ENCODE results near the gene MTFP1. TPM values are rescaled to one million over a fixed set of nuclear protein-coding genes. Genes with fewer than 3 reads are reported as not detected.

Gene MTFP1
- total and polyA plus RNA-seq, 9 of the 15 experiments (the other 6 are each of a cell fraction or from before 2014, with no cell fraction given), result 10.7 to 52.0 (median 30.1) TPM

- TF ChIP-seq FOXM1 (IDR thresholded peaks at IDR 0.05; ENCODE audit: low read depth) (peak; percentile 31; the same call in 1 of the 2 replicates), FOXM1 (CRISPR knock-in tag; IDR thresholded peaks at IDR 0.05; ENCODE audit: low read depth) (no peak), ETV1 (tag; conservative IDR thresholded peaks at IDR 0.05; ENCODE audit: low read depth) (peak; percentile 18; the same call in 1 of the 2 replicates), PHF21A (IDR thresholded peaks at IDR 0.05; ENCODE audit: borderline replicate concordance, low read depth) (no peak; the same call in 1 of the 2 replicates), GABPB1 (CRISPR knock-in tag; IDR thresholded peaks at IDR 0.05) (peak; percentile 63; the same call in 1 of the 2 replicates), NCOA6 (IDR thresholded peaks at IDR 0.05) (no peak), SOX6 (IDR thresholded peaks at IDR 0.05) (0 out of 2 replicates have a peak, but pooled peaks have one; percentile 33), ZNF699 (CRISPR knock-in tag; IDR thresholded peaks at IDR 0.05; ENCODE audit: insufficient replicate concordance) (no peak), GTF2B (IDR thresholded peaks at IDR 0.05; ENCODE audit: extremely low read depth, insufficient read length) (no peak), HCFC1 (IDR thresholded peaks at IDR 0.05; ENCODE audit: low read depth, low read length) (peak; percentile 87), NFYB (IDR thresholded peaks at IDR 0.05; ENCODE audit: extremely low read depth, insufficient read length) (peak; percentile 57), TCF7L2 (IDR thresholded peaks at IDR 0.05; ENCODE audit: low read depth, low read length) (no peak), ZNF512 (tag; IDR thresholded peaks at IDR 0.05) (no peak), ZFP36 (IDR thresholded peaks at IDR 0.05; ENCODE audit: low read depth, low read length, partially characterized antibody) (peak; percentile 27), SIN3A (IDR thresholded peaks at IDR 0.05; ENCODE audit: borderline replicate concordance in 2 of 2, control insufficient read depth in 1 of 2, low read depth in 2 of 2, low read length in 2 of 2) (peak; percentile 44 to 47; a peak in 1 of 4 replicates), POLR2B (IDR thresholded peaks at IDR 0.05; ENCODE audit: low read depth, partially characterized antibody) (no peak), HDAC2 (IDR thresholded peaks at IDR 0.05) (no peak), CBX5 (IDR thresholded peaks at IDR 0.05; ENCODE audit: borderline replicate concordance, low read depth) (no peak), JUND (IDR thresholded peaks at IDR 0.05; ENCODE audit: borderline replicate concordance, low read depth, low read length) (0 out of 2 replicates have a peak, but pooled peaks have one; percentile 47), JUND (tag; IDR thresholded peaks at IDR 0.05; ENCODE audit: borderline replicate concordance, low read depth, low read length) (no peak; the same call in 2 of the 3 replicates)
- TF ChIP-seq, protein P1, sequence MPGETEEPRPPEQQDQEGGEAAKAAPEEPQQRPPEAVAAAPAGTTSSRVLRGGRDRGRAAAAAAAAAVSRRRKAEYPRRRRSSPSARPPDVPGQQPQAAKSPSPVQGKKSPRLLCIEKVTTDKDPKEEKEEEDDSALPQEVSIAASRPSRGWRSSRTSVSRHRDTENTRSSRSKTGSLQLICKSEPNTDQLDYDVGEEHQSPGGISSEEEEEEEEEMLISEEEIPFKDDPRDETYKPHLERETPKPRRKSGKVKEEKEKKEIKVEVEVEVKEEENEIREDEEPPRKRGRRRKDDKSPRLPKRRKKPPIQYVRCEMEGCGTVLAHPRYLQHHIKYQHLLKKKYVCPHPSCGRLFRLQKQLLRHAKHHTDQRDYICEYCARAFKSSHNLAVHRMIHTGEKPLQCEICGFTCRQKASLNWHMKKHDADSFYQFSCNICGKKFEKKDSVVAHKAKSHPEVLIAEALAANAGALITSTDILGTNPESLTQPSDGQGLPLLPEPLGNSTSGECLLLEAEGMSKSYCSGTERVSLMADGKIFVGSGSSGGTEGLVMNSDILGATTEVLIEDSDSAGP (CRISPR knock-in tag; IDR thresholded peaks at IDR 0.05), result 0 out of 2 replicates have a peak, but pooled peaks have one; percentile 34
- TF ChIP-seq, protein P2, sequence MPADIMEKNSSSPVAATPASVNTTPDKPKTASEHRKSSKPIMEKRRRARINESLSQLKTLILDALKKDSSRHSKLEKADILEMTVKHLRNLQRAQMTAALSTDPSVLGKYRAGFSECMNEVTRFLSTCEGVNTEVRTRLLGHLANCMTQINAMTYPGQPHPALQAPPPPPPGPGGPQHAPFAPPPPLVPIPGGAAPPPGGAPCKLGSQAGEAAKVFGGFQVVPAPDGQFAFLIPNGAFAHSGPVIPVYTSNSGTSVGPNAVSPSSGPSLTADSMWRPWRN (IDR thresholded peaks at IDR 0.05; ENCODE audit: low read depth), result 0 out of 2 replicates have a peak, but pooled peaks have one; percentile 26
- TF ChIP-seq, protein P3, sequence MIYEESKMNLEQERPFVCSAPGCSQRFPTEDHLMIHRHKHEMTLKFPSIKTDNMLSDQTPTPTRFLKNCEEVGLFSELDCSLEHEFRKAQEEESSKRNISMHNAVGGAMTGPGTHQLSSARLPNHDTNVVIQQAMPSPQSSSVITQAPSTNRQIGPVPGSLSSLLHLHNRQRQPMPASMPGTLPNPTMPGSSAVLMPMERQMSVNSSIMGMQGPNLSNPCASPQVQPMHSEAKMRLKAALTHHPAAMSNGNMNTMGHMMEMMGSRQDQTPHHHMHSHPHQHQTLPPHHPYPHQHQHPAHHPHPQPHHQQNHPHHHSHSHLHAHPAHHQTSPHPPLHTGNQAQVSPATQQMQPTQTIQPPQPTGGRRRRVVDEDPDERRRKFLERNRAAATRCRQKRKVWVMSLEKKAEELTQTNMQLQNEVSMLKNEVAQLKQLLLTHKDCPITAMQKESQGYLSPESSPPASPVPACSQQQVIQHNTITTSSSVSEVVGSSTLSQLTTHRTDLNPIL (CRISPR knock-in tag; IDR thresholded peaks at IDR 0.05), result no peak
These were observed 1.5 kb upstream of the MTFP1 start (continued) for GRCh38 chr22:30423959-30424533.
